GM12891 (cell line): ENCODE measurements around the gene MX2.

Experiments used
- PAX5 ChIP-seq: IDR thresholded peaks from 2 replicates; pipeline ENCODE4 v1.6.1; 2011; ENCODE audit warnings: low read length, moderate library complexity, mild to moderate bottlenecking; ENCODE audit not compliant: insufficient read depth, severe bottlenecking
- POLR2A ChIP-seq: IDR thresholded peaks from 2 replicates; pipeline ENCODE4 v1.6.1; 2011; ENCODE audit warnings: low read depth, low read length, control low read depth
- SPI1 ChIP-seq: IDR thresholded peaks from 2 replicates; pipeline ENCODE4 v1.6.1; 2011; ENCODE audit warnings: low read depth, low read length, control low read depth
- TAF1 ChIP-seq: IDR thresholded peaks from 2 replicates; pipeline ENCODE4 v1.6.1; 2011; ENCODE audit warnings: low read depth, low read length, control low read depth

- TF ChIP-seq POLR2A (no peak), TAF1 (no peak), PAX5 (no peak), SPI1 (no peak)
Measured at GRCh38 chr21:41373253-41373652, 11.4 kb downstream of the MX2 start.
